WTC11 (cell line): ENCODE measurements around the gene SMIM22.

Experiments used
- USF2 ChIP-seq: sonication (generic); formaldehyde crosslinking; IDR thresholded peaks from 2 replicates; pipeline ENCODE4 v1.8.1; 2023; ENCODE audit warnings: mild to moderate bottlenecking, missing genetic modification reagents, moderate library complexity
- TF ChIP-seq, protein P1 (sequence below): fragments of 200-600 bp; IDR thresholded peaks from 2 replicates; pipeline ENCODE4 v1.8.0; 2022; ENCODE audit warnings: antibody characterized with exemption

DNA sequence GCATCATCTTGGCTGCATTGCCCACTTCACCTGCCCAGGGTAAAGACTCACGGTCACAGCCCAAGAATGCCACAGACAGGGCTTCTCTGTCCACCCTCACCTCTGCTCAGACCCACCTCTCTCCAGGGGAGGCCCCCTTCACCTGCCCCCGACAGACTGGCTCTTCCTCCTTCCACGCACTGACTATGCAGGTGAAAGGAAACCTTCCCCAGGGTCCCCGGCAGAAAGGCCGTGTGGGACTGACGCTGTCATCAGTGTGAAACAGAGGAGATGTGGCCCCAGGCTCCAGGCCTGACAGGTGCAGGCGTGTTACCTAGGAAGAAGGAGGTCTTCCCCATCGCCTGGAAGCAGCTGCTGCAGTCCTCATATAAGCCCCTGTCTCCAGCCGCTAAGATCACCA is 16.6 kb downstream of the SMIM22 start:
- TF ChIP-seq, protein P1, sequence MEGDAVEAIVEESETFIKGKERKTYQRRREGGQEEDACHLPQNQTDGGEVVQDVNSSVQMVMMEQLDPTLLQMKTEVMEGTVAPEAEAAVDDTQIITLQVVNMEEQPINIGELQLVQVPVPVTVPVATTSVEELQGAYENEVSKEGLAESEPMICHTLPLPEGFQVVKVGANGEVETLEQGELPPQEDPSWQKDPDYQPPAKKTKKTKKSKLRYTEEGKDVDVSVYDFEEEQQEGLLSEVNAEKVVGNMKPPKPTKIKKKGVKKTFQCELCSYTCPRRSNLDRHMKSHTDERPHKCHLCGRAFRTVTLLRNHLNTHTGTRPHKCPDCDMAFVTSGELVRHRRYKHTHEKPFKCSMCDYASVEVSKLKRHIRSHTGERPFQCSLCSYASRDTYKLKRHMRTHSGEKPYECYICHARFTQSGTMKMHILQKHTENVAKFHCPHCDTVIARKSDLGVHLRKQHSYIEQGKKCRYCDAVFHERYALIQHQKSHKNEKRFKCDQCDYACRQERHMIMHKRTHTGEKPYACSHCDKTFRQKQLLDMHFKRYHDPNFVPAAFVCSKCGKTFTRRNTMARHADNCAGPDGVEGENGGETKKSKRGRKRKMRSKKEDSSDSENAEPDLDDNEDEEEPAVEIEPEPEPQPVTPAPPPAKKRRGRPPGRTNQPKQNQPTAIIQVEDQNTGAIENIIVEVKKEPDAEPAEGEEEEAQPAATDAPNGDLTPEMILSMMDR: no peak
- no peak for TF ChIP-seq USF2 (CRISPR knock-in tag)
